ENCODE data around the gene FAM110D. TPM values are rescaled to one million over a fixed set of nuclear protein-coding genes. Genes with fewer than 3 reads are reported as not detected.

FAM110D gene
- total and polyA plus RNA-seq, 2 of the 8 experiments (the other 6 are each of a cell fraction or from before 2014, with no cell fraction given): 0.21 to 0.48 TPM

- Histone ChIP-seq H2BK5ac (ENCODE audit: low read depth, low read length) (no peak overlapping the region), H2BK15ac (ENCODE audit: low read length) (no peak overlapping the region), H3K18ac (ENCODE audit: extremely low read depth, low read length) (no peak overlapping the region), H2BK120ac (replicated peaks; ENCODE audit: low read depth, low read length) (no peak overlapping the region), H3K56ac (replicated peaks; ENCODE audit: insufficient read length, low read depth, low read length) (no peak overlapping the region), H3K4me3 (ENCODE audit: extremely low read depth in 1 of 4, insufficient read depth in 2 of 4, low read depth in 3 of 4, low read length in 4 of 4) (no peak overlapping the region), H3K36me3 (ENCODE audit: control insufficient read depth in 2 of 4, insufficient read depth in 4 of 4, low read length in 3 of 4) (no peaks in the 10 kb centered on the region), H3K9ac (replicated peaks in 1 of 4; ENCODE audit: extremely low read depth in 1 of 4, low read depth in 3 of 4, low read length in 3 of 4) (no peak overlapping the region), H3K4ac (replicated peaks; ENCODE audit: insufficient read length, low read depth, low read length) (no peak overlapping the region), H3K27me3 (replicated peaks in 1 of 4; ENCODE audit: control insufficient read depth in 3 of 4, extremely low read depth in 1 of 4, insufficient read depth in 3 of 4, low read length in 3 of 4) (peaks cover 48 to 92% (median 84%) of the 10 kb centered on the region in 4 experiments), H4K8ac (ENCODE audit: extremely low read depth, insufficient read depth, low read length) (no peak overlapping the region), H2BK12ac (ENCODE audit: low read depth, low read length) (no peak overlapping the region), H2BK20ac (ENCODE audit: low read length) (no peak overlapping the region), H4K91ac (replicated peaks; ENCODE audit: insufficient read length, low read length) (no peak overlapping the region), H4K5ac (ENCODE audit: insufficient read length, low read depth, low read length) (no peak overlapping the region), H3K14ac (ENCODE audit: insufficient read length) (no peak overlapping the region), H4K20me1 (replicated peaks in 1 of 2; ENCODE audit: control insufficient read depth in 1 of 2, insufficient read depth in 2 of 2, low read length in 2 of 2) (peaks cover 13 to 15% of the 10 kb centered on the region in 2 experiments), H3K23ac (ENCODE audit: insufficient read length) (no peak overlapping the region), H3K9me3 (ENCODE audit: insufficient read depth in 2 of 2, low read depth in 1 of 2, low read length in 1 of 2) (no peaks in the 10 kb centered on the region), H2AK5ac (ENCODE audit: low read depth, low read length) (no peak overlapping the region), H3K27ac (ENCODE audit: low read depth, low read length) (no peak overlapping the region), H2AFZ (ENCODE audit: low read length) (no peak overlapping the region), H3K79me1 (ENCODE audit: low read depth, low read length) (no peaks in the 10 kb centered on the region), H3K23me2 (ENCODE audit: low read depth, low read length) (peaks cover 17% of the 10 kb centered on the region), H3K4me1 (replicated peaks in 1 of 4; ENCODE audit: control insufficient read depth in 3 of 4, insufficient read depth in 4 of 4, low read length in 3 of 4) (peaks cover 14 to 54% (median 30%) of the 10 kb centered on the region in 4 experiments), H3K4me2 (ENCODE audit: insufficient read depth in 1 of 2, low read depth in 2 of 2, low read length in 2 of 2) (no peak overlapping the region), H3K79me2 (ENCODE audit: control insufficient read depth in 1 of 2, insufficient read depth in 2 of 2, low read length in 2 of 2) (no peaks in the 10 kb centered on the region)
- FAIRE-seq (no peak), DNase-seq (ENCODE audit: low read depth in 1 of 2, low spot score in 2 of 2) (no peak)
- ChIA-PET POLR2A (ENCODE audit: partially characterized antibody) (interaction anchor here (2.4 kb wide), 1 partner anchor 10 kb away, joined by 5 read pairs; the partner anchor contains the start of gene ZNF593), CTCF (ENCODE audit: partially characterized antibody) (interaction anchor here (1.4 kb wide), 1 partner anchor 10 kb away, joined by 4 read pairs; the partner anchor contains the start of genes C1orf232 and ZNF593)
- 83% methylated on average over 3 of the region's 4 CpGs; no CpG with 5 or more reads in 1 of the 2 experiments for WGBS, 2 experiments (ENCODE audit: extremely low coverage in 1 of 2, insufficient coverage in 1 of 2, insufficient read length in 1 of 2, insufficient replicate concordance in 2 of 2, low coverage in 1 of 2, low lambda C conversion rate in 2 of 2, missing lambda C conversion rate in 1 of 2)
- no peak for TF ChIP-seq EP300 (IDR thresholded peaks at IDR 0.05; ENCODE audit: borderline replicate concordance in 1 of 2, low read depth in 2 of 2, low read length in 2 of 2)
- no peak for TF ChIP-seq SIX5 (IDR thresholded peaks at IDR 0.05; ENCODE audit: low read depth, low read length)
- no peak for TF ChIP-seq SP4 (IDR thresholded peaks at IDR 0.05; ENCODE audit: low read length)
- TF ChIP-seq KDM5A (IDR thresholded peaks at IDR 0.05; ENCODE audit: low read length): no peak
- no peak for TF ChIP-seq MAFK (IDR thresholded peaks at IDR 0.05; ENCODE audit: low read depth, low read length)
- TF ChIP-seq CBX5 (IDR thresholded peaks at IDR 0.05; ENCODE audit: low read depth, low read length): no peak
- no peak for TF ChIP-seq KDM1A (IDR thresholded peaks at IDR 0.05; ENCODE audit: borderline replicate concordance, low read length)
- no peak for TF ChIP-seq JUN (IDR thresholded peaks at IDR 0.05; ENCODE audit: low read depth, low read length)
Observed at GRCh38 chr1:26159743-26160039, 812 bp downstream of the FAM110D start.
